KMS-11 (cell line): ENCODE measurements around the gene HNRNPK.

ENCODE experiments used
- H2AFZ ChIP-seq: fragments of 200-600 bp; sonication (generic); 2 replicates; pipeline ENCODE4 v1.6.1; 2016; ENCODE audit warnings: antibody characterized with exemption, mixed run types, low read depth
- H3K27ac ChIP-seq: fragments of 200-600 bp; sonication (generic); 2 replicates; pipeline ENCODE4 v1.6.1; 2016; ENCODE audit warnings: mild to moderate bottlenecking, mixed run types
- H3K27me3 ChIP-seq: fragments of 200-600 bp; sonication (generic); 2 replicates; pipeline ENCODE4 v1.6.1; 2017; ENCODE audit warnings: mild to moderate bottlenecking, low read depth, mixed run types, moderate library complexity; ENCODE audit not compliant: insufficient read depth
- H3K36me3 ChIP-seq: fragments of 200-600 bp; sonication (generic); 2 replicates; pipeline ENCODE4 v1.6.1; 2017; ENCODE audit warnings: mild to moderate bottlenecking, mixed run types; ENCODE audit not compliant: insufficient read depth
- H3K4me1 ChIP-seq: fragments of 200-600 bp; sonication (generic); 2 replicates; pipeline ENCODE4 v1.6.1; 2016; ENCODE audit warnings: mild to moderate bottlenecking, low read depth, mixed run types; ENCODE audit not compliant: poor library complexity, severe bottlenecking
- H3K4me2 ChIP-seq: fragments of 200-600 bp; sonication (generic); 2 replicates; pipeline ENCODE4 v1.7.0; 2016; ENCODE audit warnings: mild to moderate bottlenecking, mixed run types
- H3K4me3 ChIP-seq: fragments of 200-600 bp; sonication (generic); IDR thresholded peaks from 2 replicates; pipeline ENCODE4 v1.6.1; 2017; ENCODE audit warnings: low read depth, low read length, mixed read lengths; ENCODE audit not compliant: insufficient read depth
- H3K79me2 ChIP-seq: fragments of 200-600 bp; sonication (generic); 2 replicates; pipeline ENCODE4 v1.6.1; 2016; ENCODE audit warnings: low read depth, mixed run types; ENCODE audit not compliant: insufficient read depth
- H3K9ac ChIP-seq: fragments of 200-600 bp; sonication (generic); 2 replicates; pipeline ENCODE4 v1.6.1; 2016; ENCODE audit warnings: mild to moderate bottlenecking, mixed run types
- H4K20me1 ChIP-seq: fragments of 200-600 bp; sonication (generic); 2 replicates; pipeline ENCODE4 v1.6.1; 2016; ENCODE audit warnings: mild to moderate bottlenecking, mixed run types; ENCODE audit not compliant: insufficient read depth
- CTCF ChIP-seq: fragments of 200-600 bp; sonication (generic); conservative IDR thresholded peaks from 2 replicates; pipeline ENCODE4 v1.6.1; 2017; ENCODE audit warnings: low read depth, mild to moderate bottlenecking, antibody characterized with exemption, low read length, moderate library complexity, mixed read lengths

The HNRNPK gene

GRCh38 chr9:83930881-83931280 is 49.1 kb downstream of the HNRNPK start:
- TF ChIP-seq CTCF = no peak
- H3K27ac ChIP-seq = no peak overlapping the region
- H3K79me2 ChIP-seq = no peaks in the 10 kb centered on the region
- H3K27me3 ChIP-seq = no peaks in the 10 kb centered on the region
- H2AFZ ChIP-seq = no peak overlapping the region
- H4K20me1 ChIP-seq = no peaks in the 10 kb centered on the region
- no peak overlapping the region for H3K9ac ChIP-seq
- no peaks in the 10 kb centered on the region for H3K36me3 ChIP-seq
- no peak overlapping the region for H3K4me3 ChIP-seq
- no peak overlapping the region for H3K4me2 ChIP-seq
- H3K4me1 ChIP-seq = no peaks in the 10 kb centered on the region

GRCh38 chr9:83927591-83927990 is 52.4 kb downstream of the HNRNPK start:
- Histone ChIP-seq H3K4me2 (no peak overlapping the region), H3K36me3 (no peaks in the 10 kb centered on the region), H2AFZ (no peak overlapping the region), H3K27me3 (no peaks in the 10 kb centered on the region), H3K9ac (no peak overlapping the region), H3K79me2 (no peaks in the 10 kb centered on the region), H3K4me1 (no peaks in the 10 kb centered on the region), H3K27ac (no peak overlapping the region), H3K4me3 (no peak overlapping the region), H4K20me1 (no peaks in the 10 kb centered on the region)
- no peak for TF ChIP-seq CTCF

GRCh38 chr9:83920927-83921707 is 58.9 kb downstream of the HNRNPK start, which contains the start of gene KIF27:
KIF27 (minus strand) TSS chr9:83921432; CDS start chr9:83915591, 5,841 bp downstream.
- H3K4me3 ChIP-seq = no peak within 1 kb of the TSS
- H3K27ac ChIP-seq = peak within 1 kb of the TSS; percentile 94
- peaks cover 18% of the 10 kb centered on the region for H3K4me1 ChIP-seq
- TF ChIP-seq CTCF = peak; percentile 41
- no peaks in the 10 kb centered on the region for H3K79me2 ChIP-seq
- no peaks in the 10 kb centered on the region for H4K20me1 ChIP-seq
- H3K9ac ChIP-seq = peak within 1 kb of the TSS; percentile 94
- H3K36me3 ChIP-seq = no peaks in the 10 kb centered on the region
- H3K27me3 ChIP-seq = no peaks in the 10 kb centered on the region
- H3K4me2 ChIP-seq = peak within 1 kb of the TSS; percentile 97
- peak within 1 kb of the TSS; percentile 87 for H2AFZ ChIP-seq

- peak overlapping the region; percentile 87 for H2AFZ ChIP-seq
Measured at GRCh38 chr9:83920469-83920926, 59.5 kb downstream of the HNRNPK start.

More at GRCh38 chr9:83920469-83920926, 59.5 kb downstream of the HNRNPK start:
- peaks cover 18% of the 10 kb centered on the region for H3K4me1 ChIP-seq
- peak overlapping the region; percentile 94 for H3K9ac ChIP-seq
- peak overlapping the region; percentile 97 for H3K4me2 ChIP-seq
- no peaks in the 10 kb centered on the region for H3K27me3 ChIP-seq
- no peak overlapping the region for H3K4me3 ChIP-seq
- H3K36me3 ChIP-seq = no peaks in the 10 kb centered on the region
- H3K27ac ChIP-seq = peak overlapping the region; percentile 94
- no peaks in the 10 kb centered on the region for H4K20me1 ChIP-seq
- no peaks in the 10 kb centered on the region for H3K79me2 ChIP-seq
- peak; percentile 57 for TF ChIP-seq CTCF
